Naive thymus-derived CD4-positive, alpha-beta T cell (primary cell): Measurements from ENCODE around the gene PTPRS. TPM values are rescaled to one million over a fixed set of nuclear protein-coding genes. Genes with fewer than 3 reads are reported as not detected.
"Not testable (repeated sequence)": the region's sequence is repeated elsewhere in the genome, so short reads cannot be mapped to it uniquely, and the experiment has no call there.

Experiments used
- ATAC-seq: fragments of 150-1000 bp; cut with Tn5 transposase; 2 replicates; pipeline ENCODE4 v1.10.0; 2021; ENCODE audit warnings: mild to moderate bottlenecking, moderate library complexity
- CTCF ChIA-PET: fragments of 350-600 bp; sonication (Branson Sonifier 250); formaldehyde crosslinking; loops from one replicate; lab custom pipeline; 2021; ENCODE audit warnings: antibody characterized with exemption; lab: Charles Lee
- POLR2A ChIA-PET: fragments of 350-600 bp; sonication (Branson Sonifier 250); formaldehyde crosslinking; loops from one replicate; lab custom pipeline; 2021; ENCODE audit warnings: antibody characterized with exemption, inconsistent platforms; lab: Charles Lee
- DNase-seq, 9 donors: peaks; one replicate each; pipeline versions ENCODE4 v3.0.0 to v3.0.0-alpha.2; 2020 to 2022; ENCODE audit warnings: mixed read lengths in 1 of 9
- H3K27ac ChIP-seq: one replicate; pipeline ENCODE4 v1.7.0; 2013; ENCODE audit warnings: mild to moderate bottlenecking, low read depth, low read length, moderate library complexity
- H3K27me3 ChIP-seq, 2 donors: one replicate each; pipeline ENCODE4 v1.7.0; 2013; ENCODE audit warnings: low read length in 2 of 2, mild to moderate bottlenecking in 2 of 2, moderate library complexity in 2 of 2; ENCODE audit not compliant: control insufficient read depth in 2 of 2, insufficient read depth in 2 of 2
- H3K36me3 ChIP-seq, 3 experiments: 1 replicate in 2 of 3; 2 replicates in 1 of 3; pipeline ENCODE4 v1.7.0; 2013; ENCODE audit warnings: low read length in 3 of 3, mild to moderate bottlenecking in 3 of 3, moderate library complexity in 1 of 3; ENCODE audit not compliant: insufficient read depth in 3 of 3, control insufficient read depth in 2 of 3
- H3K4me1 ChIP-seq, 2 donors: one replicate each; pipeline ENCODE4 v1.7.0; 2013; ENCODE audit warnings: low read length in 2 of 2, mild to moderate bottlenecking in 2 of 2, moderate library complexity in 1 of 2; ENCODE audit not compliant: control insufficient read depth in 2 of 2, insufficient read depth in 2 of 2
- H3K4me3 ChIP-seq: 2 replicates; pipeline ENCODE4 v1.7.0; 2013; ENCODE audit warnings: mild to moderate bottlenecking, low read length
- H3K9me3 ChIP-seq, 3 experiments: 1 replicate in 2 of 3; 2 replicates in 1 of 3; pipeline ENCODE4 v1.7.0; 2013; ENCODE audit warnings: low read length in 3 of 3; ENCODE audit not compliant: control insufficient read depth in 2 of 3
- H3K27ac Mint-ChIP-seq, 9 donors: one replicate each; pipeline ENCODE4 v1.8.0; 2020 to 2022; ENCODE audit warnings: mixed read lengths in 9 of 9, mild to moderate bottlenecking in 8 of 9, moderate library complexity in 5 of 9, inconsistent platforms in 2 of 9
- H3K27me3 Mint-ChIP-seq, 5 donors: one replicate each; pipeline ENCODE4 v1.8.0; 2021 to 2022; ENCODE audit warnings: mixed read lengths in 5 of 5, mild to moderate bottlenecking in 1 of 5
- H3K36me3 Mint-ChIP-seq, 5 donors: one replicate each; pipeline ENCODE4 v1.8.0; 2020 to 2022; ENCODE audit warnings: mixed read lengths in 5 of 5, mild to moderate bottlenecking in 3 of 5, inconsistent platforms in 1 of 5
- H3K4me1 Mint-ChIP-seq, 7 donors: one replicate each; pipeline ENCODE4 v1.8.0; 2020 to 2022; ENCODE audit warnings: mixed read lengths in 7 of 7, mild to moderate bottlenecking in 3 of 7, inconsistent platforms in 1 of 7
- H3K4me3 Mint-ChIP-seq, 10 donors: one replicate each; pipeline ENCODE4 v1.8.0; 2020 to 2022; ENCODE audit warnings: mild to moderate bottlenecking in 10 of 10, mixed read lengths in 10 of 10, moderate library complexity in 6 of 10, inconsistent platforms in 2 of 10
- H3K9me3 Mint-ChIP-seq, 11 donors: one replicate each; pipeline ENCODE4 v1.8.0; 2020 to 2022; ENCODE audit warnings: mixed read lengths in 11 of 11, mild to moderate bottlenecking in 4 of 11, inconsistent platforms in 1 of 11, moderate library complexity in 1 of 11
- intact Hi-C, 2 donors: fragments of 100-400 bp; cut with micrococcal nuclease; formaldehyde crosslinking; loops; one replicate each; pipeline ENCODE4 v1.15.1; 2023
- polyA plus RNA-seq, 2 donors: library from polyadenylated mRNA; unstranded; fragments of 300-500 nt; fragmentation: Illumina TruSeq; gene quantifications; one replicate each; pipeline ENCODE4 v1.2.3, GENCODE V29; 2021
- total RNA-seq, 6 experiments: library from RNA in 5 of 6; stranded (reverse) in 5 of 6; gene quantifications; 1 replicate in 5 of 6; 2 replicates in 1 of 6; pipeline ENCODE4 v1.2.3 and lab custom pipeline; 2021 to 2026

The PTPRS gene
- 1 to 10 TPM in 4 of 5 experiments, not detected in 1; 2.5 to 9.3 (median 5.0) TPM for total RNA-seq
- 1 to 10 TPM in 1 of 2 donors, under 1 TPM in 1; 0.51 to 2.0 TPM for polyA plus RNA-seq
- 9.6 reads per million, percentile 35 among the genes with 10 or more reads in this experiment for total RNA-seq (lab: John Stamatoyannopoulos, UW)

- Mint-ChIP-seq H3K27ac (peak within 1 kb of the TSS in 1 of 9 donors; percentile 56), H3K4me1 (peaks cover 5 to 25% (median 17%) of the 10 kb centered on the region in 7 donors), H3K9me3 (peaks cover 0 to 10% (median 0%) of the 10 kb centered on the region in 11 donors), H3K27me3 (peaks cover 45 to 58% (median 53%) of the 10 kb centered on the region in 5 donors), H3K36me3 (peaks cover 0 to 5% (median 0%) of the 10 kb centered on the region in 5 donors), H3K4me3 (peak within 1 kb of the TSS; percentile 63 to 82 (median 75))
- Histone ChIP-seq H3K9me3 (no peaks in the 10 kb centered on the region), H3K4me3 (no peak within 1 kb of the TSS), H3K27me3 (no peaks in the 10 kb centered on the region), H3K27ac (no peak within 1 kb of the TSS), H3K36me3 (no peaks in the 10 kb centered on the region), H3K4me1 (peaks cover 0 to 8% of the 10 kb centered on the region in 2 donors)
- intact Hi-C loops = no loop called here
- CTCF ChIA-PET = no interaction called here
- POLR2A ChIA-PET = no interaction called here
- ATAC-seq (peak; percentile 81), DNase-seq (peak; percentile 30 to 66 (median 54))
Measured at GRCh38 chr19:5340637-5341447, at the start of gene PTPRS. Gene PTPRS, minus strand, starts transcription at chr19:5340812. Its CDS starts 54,672 bp downstream, at chr19:5286140.

- H3K4me3 ChIP-seq = no peak overlapping the region
- no peak overlapping the region for H3K27ac ChIP-seq
- H3K9me3 Mint-ChIP-seq = peaks cover 5 to 39% (median 21%) of the 10 kb centered on the region in 11 donors
- H3K27me3 Mint-ChIP-seq = peaks cover 0 to 77% (median 59%) of the 10 kb centered on the region in 5 donors
- peaks cover 0 to 2% (median 0%) of the 10 kb centered on the region in 7 donors for H3K4me1 Mint-ChIP-seq
- ChIA-PET POLR2A (interaction anchor here (0.7 kb wide), 1 partner anchor 406 kb away, joined by 3 read pairs; no protein-coding TSS in a partner anchor), CTCF (no interaction called here)
- no peak overlapping the region for H3K4me3 Mint-ChIP-seq
- no peak for ATAC-seq
- peaks cover 0 to 9% of the 10 kb centered on the region in 2 donors for H3K27me3 ChIP-seq
- H3K36me3 Mint-ChIP-seq = peaks cover 3 to 12% (median 4%) of the 10 kb centered on the region in 5 donors
- intact Hi-C loops = no loop called here
- H3K27ac Mint-ChIP-seq = no peak overlapping the region
- no peaks in the 10 kb centered on the region for H3K4me1 ChIP-seq
- no peak for DNase-seq
- H3K36me3 ChIP-seq = no peaks in the 10 kb centered on the region
- H3K9me3 ChIP-seq = peaks cover 0 to 6% (median 0%) of the 10 kb centered on the region in 3 experiments
Measured at GRCh38 chr19:5389353-5389752, 48.7 kb upstream of the PTPRS start.

DNA sequence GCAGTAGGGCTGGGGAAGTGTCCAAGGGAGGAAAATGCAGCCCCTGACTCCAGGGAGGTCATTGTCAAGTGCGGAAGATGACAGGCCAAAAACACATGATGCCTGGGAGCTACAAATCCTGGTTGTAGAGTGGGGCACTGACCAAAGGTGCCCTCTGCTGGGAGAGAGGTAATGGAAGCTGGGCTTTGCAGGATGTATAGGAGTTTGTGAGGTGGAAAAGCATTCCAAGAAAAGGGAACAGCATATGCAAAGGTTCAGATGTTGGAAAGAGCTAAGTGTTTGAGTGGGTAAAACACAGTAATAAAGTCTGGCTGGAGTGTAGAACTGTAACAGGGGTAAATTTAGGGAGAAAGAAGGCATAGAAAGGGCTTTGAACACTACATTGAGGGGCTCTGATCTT is 46.9 kb upstream of the PTPRS start:
- DNase-seq (no peak), ATAC-seq (no peak)
- intact Hi-C loops = no loop called here
- Mint-ChIP-seq H3K36me3 (peaks cover 3 to 22% (median 7%) of the 10 kb centered on the region in 5 donors), H3K4me3 (no peak overlapping the region), H3K27ac (no peak overlapping the region), H3K27me3 (peaks cover 0 to 77% (median 46%) of the 10 kb centered on the region in 5 donors), H3K4me1 (peaks cover 0 to 2% (median 0%) of the 10 kb centered on the region in 7 donors), H3K9me3 (peaks cover 9 to 57% (median 27%) of the 10 kb centered on the region in 11 donors)
- CTCF ChIA-PET = no interaction called here
- Histone ChIP-seq H3K4me1 (no peaks in the 10 kb centered on the region), H3K36me3 (no peaks in the 10 kb centered on the region), H3K4me3 (no peak overlapping the region), H3K9me3 (peaks cover 0 to 15% (median 0%) of the 10 kb centered on the region in 3 experiments), H3K27me3 (peaks cover 0 to 3% of the 10 kb centered on the region in 2 donors), H3K27ac (no peak overlapping the region)
- POLR2A ChIA-PET = no interaction called here

DNA sequence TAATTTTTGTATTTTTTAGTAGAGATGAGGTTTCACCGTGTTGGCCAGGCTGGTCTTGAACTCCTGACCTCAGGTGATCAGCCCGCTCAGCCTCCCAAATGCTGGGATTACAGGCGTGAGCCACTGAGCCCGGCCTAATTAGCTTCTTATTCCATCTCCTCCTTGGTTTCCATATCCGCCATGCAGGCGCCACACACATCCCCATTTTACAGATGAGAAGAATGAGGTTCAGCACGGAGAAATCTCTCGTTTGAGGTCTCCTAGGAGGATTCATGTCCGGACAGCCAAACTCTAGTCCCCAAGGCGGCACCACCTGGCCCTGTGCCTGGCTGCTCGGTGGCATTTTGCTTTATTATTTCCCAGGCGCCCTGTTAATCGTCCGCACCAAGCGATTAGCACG is 46.2 kb upstream of the PTPRS start:
- no peak for ATAC-seq
- peaks cover 0 to 17% (median 0%) of the 10 kb centered on the region in 3 experiments for H3K9me3 ChIP-seq
- DNase-seq = no peak
- H3K4me1 ChIP-seq = no peaks in the 10 kb centered on the region
- no peaks in the 10 kb centered on the region for H3K27me3 ChIP-seq
- H3K27me3 Mint-ChIP-seq = peaks cover 0 to 72% (median 44%) of the 10 kb centered on the region in 5 donors
- intact Hi-C loops = no loop called here
- POLR2A ChIA-PET = no interaction called here
- peaks cover 0 to 2% (median 0%) of the 10 kb centered on the region in 7 donors for H3K4me1 Mint-ChIP-seq
- H3K36me3 Mint-ChIP-seq = peaks cover 3 to 25% (median 11%) of the 10 kb centered on the region in 5 donors
- no peak overlapping the region for H3K27ac ChIP-seq
- peaks cover 9 to 63% (median 30%) of the 10 kb centered on the region in 11 donors for H3K9me3 Mint-ChIP-seq
- no peaks in the 10 kb centered on the region for H3K36me3 ChIP-seq
- H3K4me3 Mint-ChIP-seq = peak overlapping the region in 1 of 10 donors; percentile 41
- CTCF ChIA-PET = no interaction called here
- H3K27ac Mint-ChIP-seq = no peak overlapping the region
- H3K4me3 ChIP-seq = no peak overlapping the region

- CTCF ChIA-PET, H3K27ac ChIP-seq, H3K4me1 Mint-ChIP-seq, H3K27ac Mint-ChIP-seq, H3K36me3 ChIP-seq, DNase-seq, H3K27me3 ChIP-seq, H3K4me3 ChIP-seq, H3K4me1 ChIP-seq, H3K4me3 Mint-ChIP-seq, intact Hi-C loops, ATAC-seq, POLR2A ChIA-PET: not testable (repeated sequence)
- Mint-ChIP-seq H3K9me3 (peaks cover 9 to 60% (median 32%) of the 10 kb centered on the region in 11 donors), H3K27me3 (peaks cover 0 to 66% (median 32%) of the 10 kb centered on the region in 5 donors), H3K36me3 (peaks cover 0 to 22% (median 13%) of the 10 kb centered on the region in 5 donors)
- peaks cover 0 to 15% (median 0%) of the 10 kb centered on the region in 3 experiments for H3K9me3 ChIP-seq
Measured at GRCh38 chr19:5381197-5381596, 40.6 kb upstream of the PTPRS start.

DNA sequence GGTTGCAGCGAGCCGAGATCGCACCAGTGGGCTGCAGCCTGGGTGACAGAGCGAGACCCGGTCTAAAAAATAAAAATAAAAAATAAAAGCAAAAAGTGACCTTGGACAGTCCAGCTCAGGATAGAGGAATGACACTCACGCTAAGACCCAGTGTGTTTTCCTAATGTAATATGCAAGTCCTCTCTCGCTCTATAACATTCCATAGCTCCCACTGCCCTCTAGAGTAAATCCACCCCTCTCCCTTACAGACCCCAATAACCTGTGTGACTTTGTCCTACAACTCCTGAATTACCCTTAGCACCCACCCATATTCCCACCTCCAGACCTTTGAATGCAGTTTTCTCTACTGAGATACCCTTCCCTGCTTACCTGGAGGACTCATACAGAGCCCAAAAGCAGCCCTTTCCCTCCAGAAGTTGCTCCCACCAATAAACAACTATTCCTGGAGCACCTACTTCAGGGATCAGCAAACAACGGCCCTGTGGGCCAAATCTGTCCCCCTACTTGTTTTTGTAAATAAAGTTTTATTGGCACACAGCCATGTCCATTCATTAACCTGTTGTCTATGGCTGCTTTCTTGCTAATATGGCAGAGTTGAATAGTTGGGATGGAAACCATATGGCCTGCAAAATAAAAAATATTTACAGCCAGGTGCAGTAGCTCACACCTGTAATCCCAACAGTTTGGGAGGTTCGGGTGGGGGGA is 39.8 kb upstream of the PTPRS start:
- Histone ChIP-seq H3K27me3 (no peaks in the 10 kb centered on the region), H3K4me3 (no peak overlapping the region), H3K9me3 (peaks cover 0 to 15% (median 0%) of the 10 kb centered on the region in 3 experiments), H3K27ac (no peak overlapping the region), H3K4me1 (no peaks in the 10 kb centered on the region), H3K36me3 (no peaks in the 10 kb centered on the region)
- H3K9me3 Mint-ChIP-seq = peaks cover 9 to 58% (median 33%) of the 10 kb centered on the region in 11 donors
- intact Hi-C loops = no loop called here
- peaks cover 0 to 64% (median 31%) of the 10 kb centered on the region in 5 donors for H3K27me3 Mint-ChIP-seq
- ChIA-PET CTCF (no interaction called here), POLR2A (no interaction called here)
- ATAC-seq = no peak
- H3K36me3 Mint-ChIP-seq = peaks cover 0 to 22% (median 13%) of the 10 kb centered on the region in 5 donors
- H3K4me3 Mint-ChIP-seq = no peak overlapping the region
- H3K4me1 Mint-ChIP-seq = peaks cover 0 to under 1% (median 0%) of the 10 kb centered on the region in 7 donors
- DNase-seq = no peak
- no peak overlapping the region for H3K27ac Mint-ChIP-seq
